GM23338 (cell line): Measurements from ENCODE around the gene SMCO2. TPM values are rescaled to one million over a fixed set of nuclear protein-coding genes. Genes with fewer than 3 reads are reported as not detected.
A peak's percentile ranks its signal among the peaks of the same experiment; 100 is the strongest.

Source experiments
- ATAC-seq: fragments of 200-7000 bp; cut with Tn5 transposase; 3 replicates; pipeline ENCODE4 v1.9.1; 2020
- DNase-seq: peaks from one replicate; pipeline ENCODE4 v3.0.0-alpha.2; 2015; ENCODE audit warnings: low spot score
- H2AFZ ChIP-seq: fragments of 200-600 bp; sonication (generic); 2 replicates; pipeline ENCODE4 v1.8.0; 2016; ENCODE audit warnings: antibody characterized with exemption, mild to moderate bottlenecking, moderate library complexity
- H3F3A ChIP-seq: fragments of 200-600 bp; sonication (generic); replicated peaks from 2 replicates; pipeline ENCODE4 v1.8.0; 2017; ENCODE audit warnings: antibody characterized with exemption, mixed run types, low read depth
- H3K27ac ChIP-seq: fragments of 200-600 bp; sonication (generic); 2 replicates; pipeline ENCODE4 v1.6.1; 2016; ENCODE audit warnings: low read depth
- H3K27me3 ChIP-seq: fragments of 200-600 bp; sonication (generic); 2 replicates; pipeline ENCODE4 v1.8.0; 2016; ENCODE audit warnings: mild to moderate bottlenecking, mixed run types, moderate library complexity; ENCODE audit not compliant: insufficient read depth
- H3K36me3 ChIP-seq: fragments of 200-600 bp; sonication (generic); 2 replicates; pipeline ENCODE4 v1.8.0; 2016; ENCODE audit warnings: mild to moderate bottlenecking; ENCODE audit not compliant: insufficient read depth
- H3K4me1 ChIP-seq: fragments of 200-600 bp; sonication (generic); 2 replicates; pipeline ENCODE4 v1.8.0; 2016; ENCODE audit warnings: mild to moderate bottlenecking, moderate library complexity; ENCODE audit not compliant: insufficient read depth
- H3K4me2 ChIP-seq: fragments of 200-600 bp; sonication (generic); 2 replicates; pipeline ENCODE4 v1.7.1; 2017; ENCODE audit warnings: mixed run types
- H3K4me3 ChIP-seq: fragments of 200-600 bp; sonication (generic); 2 replicates; pipeline ENCODE4 v1.6.1; 2016; ENCODE audit warnings: mixed run types
- H3K79me2 ChIP-seq: fragments of 200-600 bp; sonication (generic); replicated peaks from 2 replicates; pipeline ENCODE4 v1.8.0; 2017; ENCODE audit warnings: mild to moderate bottlenecking; ENCODE audit not compliant: insufficient read depth
- H3K9me2 ChIP-seq: fragments of 200-600 bp; sonication (generic); 2 replicates; pipeline ENCODE4 v1.8.0; 2017; ENCODE audit not compliant: insufficient read depth
- H4K20me1 ChIP-seq: fragments of 200-600 bp; sonication (generic); replicated peaks from 2 replicates; pipeline ENCODE4 v1.8.0; 2017; ENCODE audit warnings: mild to moderate bottlenecking; ENCODE audit not compliant: insufficient read depth
- H3K27ac Mint-ChIP-seq: 2 replicates; pipeline ENCODE4 v1.8.0; 2020; ENCODE audit warnings: inconsistent platforms, mild to moderate bottlenecking, moderate library complexity, mixed read lengths
- H3K27me3 Mint-ChIP-seq: 3 replicates; pipeline ENCODE4 v1.8.0; 2022; ENCODE audit warnings: low read depth, mild to moderate bottlenecking, moderate library complexity, mixed read lengths, inconsistent platforms; ENCODE audit not compliant: insufficient read depth, poor library complexity
- H3K36me3 Mint-ChIP-seq: 3 replicates; pipeline ENCODE4 v1.8.0; 2021; ENCODE audit warnings: low read depth, mild to moderate bottlenecking, inconsistent platforms, moderate library complexity, mixed read lengths
- H3K4me1 Mint-ChIP-seq: 3 replicates; pipeline ENCODE4 v1.8.0; 2020; ENCODE audit warnings: mild to moderate bottlenecking, inconsistent platforms, mixed read lengths
- H3K4me3 Mint-ChIP-seq: 3 replicates; pipeline ENCODE4 v1.8.0; 2021; ENCODE audit warnings: moderate library complexity, mild to moderate bottlenecking, inconsistent platforms, mixed read lengths
- H3K9me3 Mint-ChIP-seq: 3 replicates; pipeline ENCODE4 v1.8.0; 2020; ENCODE audit warnings: moderate library complexity, mild to moderate bottlenecking, inconsistent platforms, mixed read lengths
- CTCF ChIP-seq, 2 experiments: fragments of 200-600 bp in 1 of 2; sonication (generic) in 1 of 2; conservative IDR thresholded peaks; 2 replicates each; pipeline versions ENCODE4 v1.5.1 to v1.6.1; 2016 to 2017; ENCODE audit warnings: antibody characterized with exemption in 2 of 2, low read depth in 2 of 2, mild to moderate bottlenecking in 2 of 2, moderate library complexity in 1 of 2
- ETS1 ChIP-seq: IDR thresholded peaks from 2 replicates; pipeline ENCODE4 v1.6.1; 2016; ENCODE audit warnings: antibody characterized with exemption
- EZH2 ChIP-seq: fragments of 200-600 bp; sonication (generic); IDR thresholded peaks from one replicate; pipeline ENCODE4 v1.8.0; 2017; ENCODE audit warnings: antibody characterized with exemption, mild to moderate bottlenecking, low read depth; ENCODE audit not compliant: unreplicated experiment
- EZH2phosphoT487 ChIP-seq: fragments of 200-600 bp; sonication (generic); IDR thresholded peaks from one replicate; pipeline ENCODE4 v1.8.1; 2018; ENCODE audit warnings: antibody characterized with exemption; ENCODE audit not compliant: unreplicated experiment
- JUNB ChIP-seq: IDR thresholded peaks from one replicate; pipeline ENCODE4 v1.6.1; 2016; ENCODE audit warnings: antibody characterized with exemption; ENCODE audit not compliant: unreplicated experiment
- NANOG ChIP-seq: IDR thresholded peaks from 2 replicates; pipeline ENCODE4 v1.6.1; 2016; ENCODE audit warnings: antibody characterized with exemption, borderline replicate concordance
- POLR2AphosphoS5 ChIP-seq: IDR thresholded peaks from 2 replicates; pipeline ENCODE4 v1.6.1; 2016; ENCODE audit warnings: antibody characterized with exemption, low read depth
- REST ChIP-seq: IDR thresholded peaks from one replicate; pipeline ENCODE4 v1.6.1; 2018; ENCODE audit warnings: antibody characterized with exemption; ENCODE audit not compliant: unreplicated experiment
- ZNF114 ChIP-seq: fragments of 250-450 bp; sonication (Bioruptor Pico); IDR thresholded peaks from 2 replicates; pipeline ENCODE4 v1.5.0; 2020; ENCODE audit warnings: mild to moderate bottlenecking, moderate library complexity
- ZNF462 ChIP-seq: fragments of 250-450 bp; sonication (Bioruptor Pico); IDR thresholded peaks from 2 replicates; pipeline ENCODE4 v1.5.0; 2020; ENCODE audit warnings: mild to moderate bottlenecking, moderate library complexity
- polyA plus RNA-seq: library from polyadenylated mRNA; unstranded; fragments of >200 nt; fragmentation: Nextera tagmentation; extraction: Ambion mirVana; gene quantifications from 2 replicates; pipeline ENCODE4 v1.2.1, GENCODE V29; 2016
- total RNA-seq: library from RNA; depleted of rRNA; stranded (reverse); fragments of >200 nt; shearing (Covaris generic); gene quantifications from 2 replicates; pipeline ENCODE4 v1.2.3, GENCODE V29; 2014

Gene SMCO2
- total and polyA plus RNA-seq, 2 experiments from 2014 or later = 0.86 TPM; not detected in 1

- Histone ChIP-seq H3K27me3 (no peaks in the 10 kb centered on the region), H3K4me1 (peaks cover 5% of the 10 kb centered on the region), H2AFZ (no peak overlapping the region), H3K4me3 (no peak overlapping the region), H3K4me2 (no peak overlapping the region), H3K9me2 (no peaks in the 10 kb centered on the region), H3K36me3 (no peaks in the 10 kb centered on the region), H3K27ac (no peak overlapping the region), H3K79me2 (no peaks in the 10 kb centered on the region), H4K20me1 (no peaks in the 10 kb centered on the region), H3F3A (no peaks in the 10 kb centered on the region)
- no peaks in the 10 kb centered on the region for H3K9me3 Mint-ChIP-seq
- no peaks in the 10 kb centered on the region for H3K36me3 Mint-ChIP-seq
- H3K27me3 Mint-ChIP-seq = peaks cover 3% of the 10 kb centered on the region
- ATAC-seq = 0 out of 3 replicates have a peak, but pooled peaks have one; percentile 25
- no peak for TF ChIP-seq POLR2AphosphoS5
- no peak overlapping the region for H3K27ac Mint-ChIP-seq
- DNase-seq = peak; percentile 63
- H3K4me3 Mint-ChIP-seq = no peak overlapping the region
- H3K4me1 Mint-ChIP-seq = peaks cover 10% of the 10 kb centered on the region
These were observed 69.1 kb downstream of the SMCO2 start for GRCh38 chr12:27515671-27516070.

GRCh38 chr12:27516625-27517024 lies 70.1 kb downstream of the SMCO2 start:
- Histone ChIP-seq H3K4me2 (no peak overlapping the region), H3K4me3 (no peak overlapping the region), H3K27me3 (no peaks in the 10 kb centered on the region), H3K4me1 (peaks cover 14% of the 10 kb centered on the region), H3K79me2 (no peaks in the 10 kb centered on the region), H4K20me1 (no peaks in the 10 kb centered on the region), H3K9me2 (no peaks in the 10 kb centered on the region), H3K36me3 (no peaks in the 10 kb centered on the region), H2AFZ (no peak overlapping the region), H3K27ac (no peak overlapping the region), H3F3A (no peaks in the 10 kb centered on the region)
- H3K9me3 Mint-ChIP-seq = no peaks in the 10 kb centered on the region
- peaks cover 17% of the 10 kb centered on the region for H3K4me1 Mint-ChIP-seq
- no peaks in the 10 kb centered on the region for H3K36me3 Mint-ChIP-seq
- ATAC-seq (no peak), DNase-seq (no peak)
- no peak overlapping the region for H3K27ac Mint-ChIP-seq
- H3K27me3 Mint-ChIP-seq = peaks cover 3% of the 10 kb centered on the region
- H3K4me3 Mint-ChIP-seq = no peak overlapping the region
- TF ChIP-seq POLR2AphosphoS5 (no peak), ZNF114 (CRISPR knock-in tag) (no peak), REST (no peak), JUNB (no peak), ETS1 (no peak), NANOG (no peak), EZH2 (no peak), EZH2phosphoT487 (no peak), ZNF462 (CRISPR knock-in tag) (no peak), CTCF (conservative IDR thresholded peaks at IDR 0.05; ENCODE audit: low read depth in 2 of 2) (no peak)
